HEK293 (cell line): ENCODE measurements around the gene SNX7.

ENCODE experiments used
- CTCF ChIP-seq: fragments of 450-650 bp; formaldehyde crosslinking; IDR thresholded peaks from 2 replicates; pipeline ENCODE4 v1.5.1; 2016; ENCODE audit warnings: missing biosample characterization, missing genetic modification characterization
- ZBTB44 ChIP-seq: fragments of 450-650 bp; IDR thresholded peaks from 2 replicates; pipeline ENCODE4 v1.5.1; 2018; ENCODE audit warnings: missing biosample characterization, mild to moderate bottlenecking, missing genetic modification characterization
- ZNF146 ChIP-seq: fragments of 450-650 bp; formaldehyde crosslinking; IDR thresholded peaks from 2 replicates; pipeline ENCODE4 v1.5.1; 2016; ENCODE audit warnings: missing biosample characterization, missing genetic modification characterization

- TF ChIP-seq ZNF146 (tag by site-specific recombination) (no peak), ZBTB44 (tag by site-specific recombination) (no peak), CTCF (tag by site-specific recombination) (no peak)
Observed at GRCh38 chr1:98769162-98769561, 107.6 kb downstream of the SNX7 start.
